Measurements from ENCODE around the gene MAGEA9B. TPM values are rescaled to one million over a fixed set of nuclear protein-coding genes. Genes with fewer than 3 reads are reported as not detected.
"Not testable (repeated sequence)": the region's sequence is repeated elsewhere in the genome, so short reads cannot be mapped to it uniquely, and the experiment has no call there.

MAGEA9B gene
- total RNA-seq, 1 experiment from 2014 or later = 0.11 TPM

- no peak overlapping the region for H3K9ac ChIP-seq (ENCODE audit: low read length)
- no peaks in the 10 kb centered on the region for H3K4me1 ChIP-seq (ENCODE audit: low read length)
- no peak overlapping the region for H3K27ac ChIP-seq (ENCODE audit: low read length)
- no peak overlapping the region for H3K4me3 ChIP-seq (ENCODE audit: low read length)
- no peaks in the 10 kb centered on the region for H3K36me3 ChIP-seq (ENCODE audit: insufficient read depth, low read length)
- H3K9me2 ChIP-seq (replicated peaks; ENCODE audit: insufficient read depth, low read length) = no peaks in the 10 kb centered on the region
- H2AFZ ChIP-seq (ENCODE audit: low read length) = no peak overlapping the region
- H3K4me2 ChIP-seq (ENCODE audit: low read depth, low read length, poor library complexity, severe bottlenecking) = no peak overlapping the region
- H4K20me1 ChIP-seq (ENCODE audit: insufficient read depth, low read depth, low read length) = no peaks in the 10 kb centered on the region
- no peaks in the 10 kb centered on the region for H3K27me3 ChIP-seq (ENCODE audit: low read length)
- H3K79me2 ChIP-seq (ENCODE audit: low read length) = no peaks in the 10 kb centered on the region
- peak; percentile 20 for DNase-seq
- H3K9me3 ChIP-seq (ENCODE audit: low read length) = no peaks in the 10 kb centered on the region
Measured at GRCh38 chrX:149568701-149569296, 18.5 kb downstream of the MAGEA9B start.

GRCh38 chrX:149567621-149568417 is 19.4 kb downstream of the MAGEA9B start:
- H3K9ac ChIP-seq (ENCODE audit: low read length) = no peak overlapping the region
- no peaks in the 10 kb centered on the region for H3K4me1 ChIP-seq (ENCODE audit: low read length)
- H3K9me3 ChIP-seq (ENCODE audit: low read length) = no peaks in the 10 kb centered on the region
- H2AFZ ChIP-seq (ENCODE audit: low read length) = no peak overlapping the region
- no peak overlapping the region for H3K27ac ChIP-seq (ENCODE audit: low read length)
- H3K79me2 ChIP-seq (ENCODE audit: low read length) = no peaks in the 10 kb centered on the region
- DNase-seq = peak; percentile 29
- H3K4me2 ChIP-seq (ENCODE audit: low read depth, low read length, poor library complexity, severe bottlenecking) = no peak overlapping the region
- no peaks in the 10 kb centered on the region for H4K20me1 ChIP-seq (ENCODE audit: insufficient read depth, low read depth, low read length)
- no peaks in the 10 kb centered on the region for H3K27me3 ChIP-seq (ENCODE audit: low read length)
- H3K4me3 ChIP-seq (ENCODE audit: low read length) = no peak overlapping the region
- H3K9me2 ChIP-seq (replicated peaks; ENCODE audit: insufficient read depth, low read length) = no peaks in the 10 kb centered on the region
- no peaks in the 10 kb centered on the region for H3K36me3 ChIP-seq (ENCODE audit: insufficient read depth, low read length)

- DNase-seq = peak; percentile 16
- no peak overlapping the region for H3K27ac ChIP-seq (ENCODE audit: low read length)
- H3K4me2 ChIP-seq (ENCODE audit: low read depth, low read length, poor library complexity, severe bottlenecking) = no peak overlapping the region
- H3K36me3 ChIP-seq (ENCODE audit: insufficient read depth, low read length) = no peaks in the 10 kb centered on the region
- no peak overlapping the region for H3K4me3 ChIP-seq (ENCODE audit: low read length)
- H2AFZ ChIP-seq (ENCODE audit: low read length) = no peak overlapping the region
- no peaks in the 10 kb centered on the region for H4K20me1 ChIP-seq (ENCODE audit: insufficient read depth, low read depth, low read length)
- H3K79me2 ChIP-seq (ENCODE audit: low read length) = no peaks in the 10 kb centered on the region
- no peak overlapping the region for H3K9ac ChIP-seq (ENCODE audit: low read length)
- no peaks in the 10 kb centered on the region for H3K9me3 ChIP-seq (ENCODE audit: low read length)
- H3K27me3 ChIP-seq (ENCODE audit: low read length) = no peaks in the 10 kb centered on the region
- no peaks in the 10 kb centered on the region for H3K9me2 ChIP-seq (replicated peaks; ENCODE audit: insufficient read depth, low read length)
- no peaks in the 10 kb centered on the region for H3K4me1 ChIP-seq (ENCODE audit: low read length)
Measured at GRCh38 chrX:149563359-149563758, 23.9 kb downstream of the MAGEA9B start.

- not testable (repeated sequence) for H3K4me3 ChIP-seq (ENCODE audit: low read length); H3K4me1 ChIP-seq (ENCODE audit: low read length); H3K9me3 ChIP-seq (ENCODE audit: low read length); DNase-seq; H3K4me2 ChIP-seq (ENCODE audit: low read depth, low read length, poor library complexity, severe bottlenecking); H3K36me3 ChIP-seq (ENCODE audit: insufficient read depth, low read length); H2AFZ ChIP-seq (ENCODE audit: low read length); H3K9me2 ChIP-seq (replicated peaks; ENCODE audit: insufficient read depth, low read length); H3K9ac ChIP-seq (ENCODE audit: low read length); H3K79me2 ChIP-seq (ENCODE audit: low read length); H4K20me1 ChIP-seq (ENCODE audit: insufficient read depth, low read depth, low read length); H3K27ac ChIP-seq (ENCODE audit: low read length); H3K27me3 ChIP-seq (ENCODE audit: low read length)
Measured at GRCh38 chrX:149555251-149555650, 32.0 kb downstream of the MAGEA9B start.

- DNase-seq = not testable (repeated sequence)
Measured at GRCh38 chrX:149551939-149552248, 35.4 kb downstream of the MAGEA9B start.

GRCh38 chrX:149551245-149551938 is 35.9 kb downstream of the MAGEA9B start:
- H2AFZ ChIP-seq (ENCODE audit: low read length); H3K4me1 ChIP-seq (ENCODE audit: low read length); H3K27me3 ChIP-seq (ENCODE audit: low read length); H3K9ac ChIP-seq (ENCODE audit: low read length); H3K27ac ChIP-seq (ENCODE audit: low read length); H3K79me2 ChIP-seq (ENCODE audit: low read length); H3K9me2 ChIP-seq (replicated peaks; ENCODE audit: insufficient read depth, low read length); H3K4me3 ChIP-seq (ENCODE audit: low read length); H3K9me3 ChIP-seq (ENCODE audit: low read length); H4K20me1 ChIP-seq (ENCODE audit: insufficient read depth, low read depth, low read length); H3K4me2 ChIP-seq (ENCODE audit: low read depth, low read length, poor library complexity, severe bottlenecking); H3K36me3 ChIP-seq (ENCODE audit: insufficient read depth, low read length); DNase-seq: not testable (repeated sequence)

More at GRCh38 chrX:149551939-149552248, 35.4 kb downstream of the MAGEA9B start:
- not testable (repeated sequence) for H3K79me2 ChIP-seq (ENCODE audit: low read length); H3K4me2 ChIP-seq (ENCODE audit: low read depth, low read length, poor library complexity, severe bottlenecking); H4K20me1 ChIP-seq (ENCODE audit: insufficient read depth, low read depth, low read length); H3K9me3 ChIP-seq (ENCODE audit: low read length); H3K9ac ChIP-seq (ENCODE audit: low read length); H3K4me3 ChIP-seq (ENCODE audit: low read length); H3K27me3 ChIP-seq (ENCODE audit: low read length); H3K36me3 ChIP-seq (ENCODE audit: insufficient read depth, low read length); H3K4me1 ChIP-seq (ENCODE audit: low read length); H3K9me2 ChIP-seq (replicated peaks; ENCODE audit: insufficient read depth, low read length); H2AFZ ChIP-seq (ENCODE audit: low read length); H3K27ac ChIP-seq (ENCODE audit: low read length)

GRCh38 chrX:149550454-149550853 is 36.8 kb downstream of the MAGEA9B start:
- H3K79me2 ChIP-seq (ENCODE audit: low read length); H3K4me2 ChIP-seq (ENCODE audit: low read depth, low read length, poor library complexity, severe bottlenecking); H3K27ac ChIP-seq (ENCODE audit: low read length); H3K9ac ChIP-seq (ENCODE audit: low read length); H4K20me1 ChIP-seq (ENCODE audit: insufficient read depth, low read depth, low read length); H3K36me3 ChIP-seq (ENCODE audit: insufficient read depth, low read length); H3K4me3 ChIP-seq (ENCODE audit: low read length); H3K9me3 ChIP-seq (ENCODE audit: low read length); H3K27me3 ChIP-seq (ENCODE audit: low read length); DNase-seq; H2AFZ ChIP-seq (ENCODE audit: low read length); H3K9me2 ChIP-seq (replicated peaks; ENCODE audit: insufficient read depth, low read length); H3K4me1 ChIP-seq (ENCODE audit: low read length): not testable (repeated sequence)

- not testable (repeated sequence) for H4K20me1 ChIP-seq (ENCODE audit: insufficient read depth, low read depth, low read length); H3K4me3 ChIP-seq (ENCODE audit: low read length); H3K36me3 ChIP-seq (ENCODE audit: insufficient read depth, low read length); H3K9ac ChIP-seq (ENCODE audit: low read length); H3K79me2 ChIP-seq (ENCODE audit: low read length); H3K27me3 ChIP-seq (ENCODE audit: low read length); H3K4me1 ChIP-seq (ENCODE audit: low read length); H3K27ac ChIP-seq (ENCODE audit: low read length); H3K4me2 ChIP-seq (ENCODE audit: low read depth, low read length, poor library complexity, severe bottlenecking); DNase-seq; H3K9me3 ChIP-seq (ENCODE audit: low read length); H3K9me2 ChIP-seq (replicated peaks; ENCODE audit: insufficient read depth, low read length); H2AFZ ChIP-seq (ENCODE audit: low read length)
Measured at GRCh38 chrX:149549701-149550100, 37.6 kb downstream of the MAGEA9B start, which contains the start of gene HSFX3. TSS of gene HSFX3 (minus strand) at chrX:149549924. CDS start at chrX:149549852, 72 bp downstream.

Measured in Karpas-422 (cell line).